GM19328 (cell line): ENCODE results near the gene DES.
"Not testable (repeated sequence)": the region's sequence is repeated elsewhere in the genome, so short reads cannot be mapped to it uniquely, and the experiment has no call there.

Experiments
- ATAC-seq: cut with Tn5 transposase; IDR thresholded peaks from one replicate; pipeline ENCODE4 v1.9.1; 2021; ENCODE audit warnings: mild to moderate bottlenecking, moderate library complexity; ENCODE audit not compliant: unreplicated experiment

DES gene

GRCh38 chr2:219399716-219400478 lies 18.3 kb upstream of the DES start:
- ATAC-seq = no peak

- no peak for ATAC-seq
Measured at GRCh38 chr2:219400562-219400961, 17.6 kb upstream of the DES start.

GRCh38 chr2:219401606-219402005 lies 16.6 kb upstream of the DES start:
- no peak for ATAC-seq

GRCh38 chr2:219402665-219403515 lies 15.3 kb upstream of the DES start:
- no peak for ATAC-seq

GRCh38 chr2:219403861-219404260 lies 14.3 kb upstream of the DES start:
- ATAC-seq = no peak

GRCh38 chr2:219404291-219404910 lies 13.8 kb upstream of the DES start:
- no peak for ATAC-seq

- ATAC-seq = no peak
Measured at GRCh38 chr2:219404954-219405353, 13.2 kb upstream of the DES start.

GRCh38 chr2:219405451-219405850 lies 12.7 kb upstream of the DES start:
- ATAC-seq = no peak

GRCh38 chr2:219405958-219406860 lies 12.0 kb upstream of the DES start:
- no peak for ATAC-seq

GRCh38 chr2:219406861-219407230 lies 11.3 kb upstream of the DES start:
- ATAC-seq = no peak

- ATAC-seq = not testable (repeated sequence)
Measured at GRCh38 chr2:219407343-219407742, 10.8 kb upstream of the DES start.

- no peak for ATAC-seq
Measured at GRCh38 chr2:219408204-219408603, 10.0 kb upstream of the DES start.

GRCh38 chr2:219408631-219409030 lies 9.5 kb upstream of the DES start:
- ATAC-seq = no peak

- ATAC-seq = no peak
Measured at GRCh38 chr2:219409619-219410018, 8.6 kb upstream of the DES start.

- ATAC-seq = no peak
Measured at GRCh38 chr2:219410390-219410789, 7.8 kb upstream of the DES start.

GRCh38 chr2:219414857-219415256 lies 3.3 kb upstream of the DES start:
- no peak for ATAC-seq

GRCh38 chr2:219415580-219416234 lies 2.5 kb upstream of the DES start:
- no peak for ATAC-seq

- no peak for ATAC-seq
Measured at GRCh38 chr2:219416235-219416602, 2.0 kb upstream of the DES start.

- ATAC-seq = no peak
Measured at GRCh38 chr2:219416938-219417337, 1.2 kb upstream of the DES start.

- no peak for ATAC-seq
Measured at GRCh38 chr2:219417374-219417773, 803 bp upstream of the DES start.

- no peak for ATAC-seq
Measured at GRCh38 chr2:219419012-219419324, 791 bp downstream of the DES start.
